Naive thymus-derived CD4-positive, alpha-beta T cell (primary cell): ENCODE data around the gene B3GNT5. TPM values are rescaled to one million over a fixed set of nuclear protein-coding genes. Genes with fewer than 3 reads are reported as not detected.

ENCODE experiments used
- ATAC-seq: fragments of 150-1000 bp; cut with Tn5 transposase; 2 replicates; pipeline ENCODE4 v1.10.0; 2021; ENCODE audit warnings: mild to moderate bottlenecking, moderate library complexity
- CTCF ChIA-PET: fragments of 350-600 bp; sonication (Branson Sonifier 250); formaldehyde crosslinking; loops from one replicate; lab custom pipeline; 2021; ENCODE audit warnings: antibody characterized with exemption; lab: Charles Lee
- POLR2A ChIA-PET: fragments of 350-600 bp; sonication (Branson Sonifier 250); formaldehyde crosslinking; loops from one replicate; lab custom pipeline; 2021; ENCODE audit warnings: antibody characterized with exemption, inconsistent platforms; lab: Charles Lee
- DNase-seq, 9 donors: peaks; one replicate each; pipeline versions ENCODE4 v3.0.0 to v3.0.0-alpha.2; 2020 to 2022; ENCODE audit warnings: mixed read lengths in 1 of 9
- H3K27ac ChIP-seq: one replicate; pipeline ENCODE4 v1.7.0; 2013; ENCODE audit warnings: mild to moderate bottlenecking, low read depth, low read length, moderate library complexity
- H3K27me3 ChIP-seq, 2 donors: one replicate each; pipeline ENCODE4 v1.7.0; 2013; ENCODE audit warnings: low read length in 2 of 2, mild to moderate bottlenecking in 2 of 2, moderate library complexity in 2 of 2; ENCODE audit not compliant: control insufficient read depth in 2 of 2, insufficient read depth in 2 of 2
- H3K36me3 ChIP-seq, 3 experiments: 1 replicate in 2 of 3; 2 replicates in 1 of 3; pipeline ENCODE4 v1.7.0; 2013; ENCODE audit warnings: low read length in 3 of 3, mild to moderate bottlenecking in 3 of 3, moderate library complexity in 1 of 3; ENCODE audit not compliant: insufficient read depth in 3 of 3, control insufficient read depth in 2 of 3
- H3K4me1 ChIP-seq, 2 donors: one replicate each; pipeline ENCODE4 v1.7.0; 2013; ENCODE audit warnings: low read length in 2 of 2, mild to moderate bottlenecking in 2 of 2, moderate library complexity in 1 of 2; ENCODE audit not compliant: control insufficient read depth in 2 of 2, insufficient read depth in 2 of 2
- H3K4me3 ChIP-seq: 2 replicates; pipeline ENCODE4 v1.7.0; 2013; ENCODE audit warnings: mild to moderate bottlenecking, low read length
- H3K9me3 ChIP-seq, 3 experiments: 1 replicate in 2 of 3; 2 replicates in 1 of 3; pipeline ENCODE4 v1.7.0; 2013; ENCODE audit warnings: low read length in 3 of 3; ENCODE audit not compliant: control insufficient read depth in 2 of 3
- H3K27ac Mint-ChIP-seq, 9 donors: one replicate each; pipeline ENCODE4 v1.8.0; 2020 to 2022; ENCODE audit warnings: mixed read lengths in 9 of 9, mild to moderate bottlenecking in 8 of 9, moderate library complexity in 5 of 9, inconsistent platforms in 2 of 9
- H3K27me3 Mint-ChIP-seq, 5 donors: one replicate each; pipeline ENCODE4 v1.8.0; 2021 to 2022; ENCODE audit warnings: mixed read lengths in 5 of 5, mild to moderate bottlenecking in 1 of 5
- H3K36me3 Mint-ChIP-seq, 5 donors: one replicate each; pipeline ENCODE4 v1.8.0; 2020 to 2022; ENCODE audit warnings: mixed read lengths in 5 of 5, mild to moderate bottlenecking in 3 of 5, inconsistent platforms in 1 of 5
- H3K4me1 Mint-ChIP-seq, 7 donors: one replicate each; pipeline ENCODE4 v1.8.0; 2020 to 2022; ENCODE audit warnings: mixed read lengths in 7 of 7, mild to moderate bottlenecking in 3 of 7, inconsistent platforms in 1 of 7
- H3K4me3 Mint-ChIP-seq, 10 donors: one replicate each; pipeline ENCODE4 v1.8.0; 2020 to 2022; ENCODE audit warnings: mild to moderate bottlenecking in 10 of 10, mixed read lengths in 10 of 10, moderate library complexity in 6 of 10, inconsistent platforms in 2 of 10
- H3K9me3 Mint-ChIP-seq, 11 donors: one replicate each; pipeline ENCODE4 v1.8.0; 2020 to 2022; ENCODE audit warnings: mixed read lengths in 11 of 11, mild to moderate bottlenecking in 4 of 11, inconsistent platforms in 1 of 11, moderate library complexity in 1 of 11
- intact Hi-C, 2 donors: fragments of 100-400 bp; cut with micrococcal nuclease; formaldehyde crosslinking; loops; one replicate each; pipeline ENCODE4 v1.15.1; 2023
- polyA plus RNA-seq, 2 donors: library from polyadenylated mRNA; unstranded; fragments of 300-500 nt; fragmentation: Illumina TruSeq; gene quantifications; one replicate each; pipeline ENCODE4 v1.2.3, GENCODE V29; 2021
- total RNA-seq, 6 experiments: library from RNA in 5 of 6; stranded (reverse) in 5 of 6; gene quantifications; 1 replicate in 5 of 6; 2 replicates in 1 of 6; pipeline ENCODE4 v1.2.3 and lab custom pipeline; 2021 to 2026

Gene B3GNT5
- total and polyA plus RNA-seq, 7 experiments from 2014 or later = 0.22 to 13.1 (median 1.5) TPM; not detected in 2

DNA sequence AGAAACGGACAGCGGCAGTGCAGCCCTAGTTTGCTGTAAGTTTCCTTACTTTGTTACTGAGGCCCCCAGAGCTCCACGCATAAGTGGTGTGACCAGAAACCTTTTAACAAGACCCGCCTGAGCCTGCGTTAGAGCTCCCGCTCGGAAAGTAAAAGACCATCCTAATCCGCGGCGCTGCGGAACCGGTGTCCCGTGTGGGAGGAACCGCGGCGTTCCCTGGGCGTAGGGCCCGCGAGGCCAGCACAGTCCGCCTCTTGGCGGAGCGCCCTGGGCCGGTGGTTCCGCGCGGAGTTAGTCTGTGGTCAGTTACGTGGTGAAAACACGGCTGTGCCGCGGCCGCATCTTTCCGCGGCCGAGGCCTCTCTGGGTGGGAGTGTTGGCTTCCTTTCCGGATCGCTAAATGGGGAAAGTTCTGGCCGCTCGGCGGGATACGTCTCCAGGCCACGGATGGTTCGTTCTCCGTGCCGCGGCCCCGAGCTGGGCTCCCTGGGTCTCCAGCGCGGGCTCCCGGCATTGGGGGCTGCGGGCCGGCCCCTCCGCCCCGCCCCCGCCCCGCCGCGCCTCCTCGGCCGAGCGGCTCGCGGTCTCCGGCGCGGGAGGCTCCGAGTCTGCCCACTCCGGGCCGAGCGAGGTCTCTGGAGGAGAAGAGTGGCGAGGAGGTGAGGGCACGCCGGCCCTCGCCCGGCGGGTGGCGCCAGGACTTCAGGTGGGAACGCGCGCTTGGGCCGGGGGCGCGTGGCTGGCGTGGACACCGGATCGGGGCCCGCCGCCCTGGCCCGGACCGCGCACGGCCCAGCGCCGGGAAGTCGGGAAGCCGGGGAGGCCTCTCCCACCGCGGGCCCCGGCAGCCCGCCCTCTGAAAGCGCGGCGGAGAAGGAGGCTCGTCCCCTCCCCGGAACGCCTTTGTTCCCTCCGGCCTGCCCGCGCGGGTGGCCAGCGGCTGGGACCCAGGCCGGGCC lies 754 bp downstream of the B3GNT5 start:
- DNase-seq = peak in 7 of 9 donors; percentile 3 to 56 (median 12)
- Mint-ChIP-seq H3K9me3 (peaks cover 0 to 5% (median 0%) of the 10 kb centered on the region in 11 donors), H3K36me3 (peaks cover 0 to 4% (median 4%) of the 10 kb centered on the region in 5 donors), H3K27me3 (peaks cover 18 to 59% (median 49%) of the 10 kb centered on the region in 5 donors), H3K4me1 (peaks cover 0 to 14% (median 11%) of the 10 kb centered on the region in 7 donors), H3K4me3 (peak overlapping the region; percentile 65 to 83 (median 76)), H3K27ac (peak overlapping the region in 2 of 9 donors; percentile 9 to 46)
- intact Hi-C loops = loop anchor here (1.0 to 5.0 kb wide), 4 partner anchors 31 to 129 kb away; no protein-coding TSS in a partner anchor
- H3K27ac ChIP-seq = no peak overlapping the region
- peak; percentile 77 for ATAC-seq
- H3K36me3 ChIP-seq = no peaks in the 10 kb centered on the region
- H3K9me3 ChIP-seq = no peaks in the 10 kb centered on the region
- H3K27me3 ChIP-seq = peaks cover 0 to 5% of the 10 kb centered on the region in 2 donors
- H3K4me1 ChIP-seq = peaks cover 0 to 3% of the 10 kb centered on the region in 2 donors
- H3K4me3 ChIP-seq = peak overlapping the region; percentile 73
- CTCF ChIA-PET = interaction anchor here (0.7 kb wide), 1 partner anchor 26 kb away, joined by 3 read pairs; no protein-coding TSS in a partner anchor
- POLR2A ChIA-PET = no interaction called here

- peaks cover 0 to 4% (median 4%) of the 10 kb centered on the region in 5 donors for H3K36me3 Mint-ChIP-seq
- H3K27me3 ChIP-seq = peaks cover 0 to 5% of the 10 kb centered on the region in 2 donors
- H3K36me3 ChIP-seq = no peaks in the 10 kb centered on the region
- DNase-seq (peak in 4 of 9 donors; percentile 7 to 46 (median 20)), ATAC-seq (peak; percentile 28)
- H3K9me3 ChIP-seq = no peaks in the 10 kb centered on the region
- intact Hi-C loops = loop anchor here (5.0 kb wide), 2 partner anchors 33 to 72 kb away; no protein-coding TSS in a partner anchor
- no peak overlapping the region for H3K27ac ChIP-seq
- H3K4me1 ChIP-seq = peaks cover 0 to 3% of the 10 kb centered on the region in 2 donors
- peaks cover 0 to 14% (median 12%) of the 10 kb centered on the region in 7 donors for H3K4me1 Mint-ChIP-seq
- peak overlapping the region; percentile 8 to 80 (median 74) for H3K4me3 Mint-ChIP-seq
- H3K27ac Mint-ChIP-seq = peak overlapping the region in 1 of 9 donors; percentile 32
- H3K4me3 ChIP-seq = no peak overlapping the region
- ChIA-PET CTCF (no interaction called here), POLR2A (no interaction called here)
- H3K27me3 Mint-ChIP-seq = peaks cover 18 to 58% (median 53%) of the 10 kb centered on the region in 5 donors
- H3K9me3 Mint-ChIP-seq = peaks cover 0 to 5% (median 0%) of the 10 kb centered on the region in 11 donors
Observed at GRCh38 chr3:183254487-183255347, 1.7 kb downstream of the B3GNT5 start.

DNA sequence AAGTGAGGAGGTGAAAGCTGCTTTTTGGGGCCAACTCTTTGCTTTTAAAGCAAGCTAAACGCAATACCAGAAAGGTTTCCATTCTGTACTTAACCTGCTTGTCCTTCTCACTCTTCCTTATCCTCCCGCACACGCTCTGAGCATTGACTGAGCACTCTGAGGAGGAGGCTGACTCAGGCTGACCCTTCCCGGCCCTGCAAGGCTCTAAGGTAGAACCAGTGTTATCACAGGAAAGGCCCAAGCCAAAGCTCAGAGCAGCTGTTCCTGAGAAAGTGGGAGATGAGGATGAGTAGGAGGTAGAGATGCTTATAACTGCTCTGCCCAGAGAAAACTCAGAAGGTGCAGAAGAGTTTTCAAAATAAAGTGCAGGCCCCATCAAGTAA lies 2.3 kb downstream of the B3GNT5 start:
- H3K9me3 ChIP-seq = no peaks in the 10 kb centered on the region
- peaks cover 0 to 5% (median 0%) of the 10 kb centered on the region in 11 donors for H3K9me3 Mint-ChIP-seq
- peaks cover 0 to 5% of the 10 kb centered on the region in 2 donors for H3K27me3 ChIP-seq
- peaks cover 0 to 3% of the 10 kb centered on the region in 2 donors for H3K4me1 ChIP-seq
- H3K4me1 Mint-ChIP-seq = peaks cover 0 to 15% (median 12%) of the 10 kb centered on the region in 7 donors
- H3K36me3 ChIP-seq = no peaks in the 10 kb centered on the region
- H3K27ac Mint-ChIP-seq = peak overlapping the region in 1 of 9 donors; percentile 32
- intact Hi-C loops = no loop called here
- H3K4me3 Mint-ChIP-seq = peak overlapping the region; percentile 8 to 80 (median 74)
- H3K36me3 Mint-ChIP-seq = peaks cover 0 to 4% (median 4%) of the 10 kb centered on the region in 5 donors
- H3K27me3 Mint-ChIP-seq = peaks cover 18 to 57% (median 56%) of the 10 kb centered on the region in 5 donors
- no peak for DNase-seq
- H3K4me3 ChIP-seq = no peak overlapping the region
- CTCF ChIA-PET = no interaction called here
- no peak overlapping the region for H3K27ac ChIP-seq
- POLR2A ChIA-PET = no interaction called here
- ATAC-seq = no peak

- Mint-ChIP-seq H3K4me1 (peaks cover 0 to 11% (median 5%) of the 10 kb centered on the region in 7 donors), H3K27ac (no peak overlapping the region), H3K4me3 (no peak overlapping the region), H3K36me3 (peaks cover 0 to 4% (median 4%) of the 10 kb centered on the region in 5 donors), H3K27me3 (peaks cover 12 to 61% (median 52%) of the 10 kb centered on the region in 5 donors), H3K9me3 (peaks cover 0 to 5% (median 0%) of the 10 kb centered on the region in 11 donors)
- Histone ChIP-seq H3K27ac (no peak overlapping the region), H3K36me3 (no peaks in the 10 kb centered on the region), H3K4me1 (no peaks in the 10 kb centered on the region), H3K9me3 (no peaks in the 10 kb centered on the region), H3K4me3 (no peak overlapping the region), H3K27me3 (peaks cover 0 to 5% of the 10 kb centered on the region in 2 donors)
- ChIA-PET CTCF (no interaction called here), POLR2A (no interaction called here)
- no peak for DNase-seq
- no peak for ATAC-seq
- intact Hi-C loops = no loop called here
Observed at GRCh38 chr3:183259087-183259486, 6.0 kb downstream of the B3GNT5 start.

DNA sequence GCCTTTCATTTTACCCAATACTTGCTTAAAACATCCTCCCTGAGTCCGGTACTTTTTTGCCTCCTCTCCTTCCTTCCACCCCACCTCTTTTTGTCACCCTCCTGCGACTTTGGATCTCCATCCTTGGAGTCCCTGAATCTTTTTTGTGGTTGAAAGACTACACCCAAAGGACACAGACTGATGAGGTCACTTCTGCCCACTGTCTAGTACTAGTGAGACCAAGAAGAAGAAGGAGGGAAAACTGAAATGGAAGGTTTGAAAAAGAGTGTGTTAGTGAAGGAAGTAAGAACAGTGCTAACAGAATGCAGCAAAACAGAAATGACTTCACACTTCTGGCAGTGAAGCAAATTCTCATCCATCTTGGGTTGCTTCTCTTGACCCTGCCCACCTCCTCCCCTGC lies 6.6 kb downstream of the B3GNT5 start:
- Mint-ChIP-seq H3K9me3 (peaks cover 0 to 4% (median 0%) of the 10 kb centered on the region in 11 donors), H3K36me3 (peaks cover 0 to 4% (median 4%) of the 10 kb centered on the region in 5 donors), H3K4me1 (peaks cover 0 to 11% (median 4%) of the 10 kb centered on the region in 7 donors), H3K27me3 (peaks cover 12 to 60% (median 52%) of the 10 kb centered on the region in 5 donors), H3K4me3 (no peak overlapping the region), H3K27ac (no peak overlapping the region)
- H3K36me3 ChIP-seq = no peaks in the 10 kb centered on the region
- ChIA-PET CTCF (interaction anchor here (0.5 kb wide), 1 partner anchor 75 kb away, joined by 3 read pairs; no protein-coding TSS in a partner anchor), POLR2A (no interaction called here)
- intact Hi-C loops = no loop called here
- H3K9me3 ChIP-seq = no peaks in the 10 kb centered on the region
- H3K27me3 ChIP-seq = peaks cover 0 to 5% of the 10 kb centered on the region in 2 donors
- no peak overlapping the region for H3K4me3 ChIP-seq
- no peaks in the 10 kb centered on the region for H3K4me1 ChIP-seq
- no peak for DNase-seq
- H3K27ac ChIP-seq = no peak overlapping the region
- peak; percentile 21 for ATAC-seq
